ENCODE results near the gene TINCR.
"Not testable (repeated sequence)": the region's sequence is repeated elsewhere in the genome, so short reads cannot be mapped to it uniquely, and the experiment has no call there.

TINCR gene

GRCh38 chr19:5567360-5567969 lies at the start of gene TINCR:
Gene TINCR (minus strand): TSS chr19:5567953.
- DNase-seq = no peak
- intact Hi-C loops (cut with DNase I) = no loop called here

DNA sequence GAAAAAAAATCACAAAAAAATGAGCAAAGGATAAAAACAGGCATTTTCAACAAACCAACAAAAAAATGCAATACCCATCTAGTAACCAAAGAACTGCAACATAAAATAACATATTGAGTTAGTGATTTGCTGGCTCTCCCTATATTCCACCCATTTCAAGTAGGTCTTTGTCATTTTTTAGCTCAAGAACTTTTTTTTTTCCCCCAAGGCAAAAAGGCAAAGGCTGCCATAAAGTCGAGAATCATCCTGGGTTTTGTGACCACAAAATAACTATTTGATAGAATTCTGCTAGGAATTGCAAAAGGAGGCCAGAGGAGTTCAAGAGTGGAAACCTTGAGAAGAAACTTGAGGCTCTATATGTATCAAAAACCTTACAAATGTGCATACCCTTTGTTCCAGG lies 49.3 kb upstream of the TINCR start:
- DNase-seq = no peak
- intact Hi-C loops (cut with DNase I) = no loop called here

DNA sequence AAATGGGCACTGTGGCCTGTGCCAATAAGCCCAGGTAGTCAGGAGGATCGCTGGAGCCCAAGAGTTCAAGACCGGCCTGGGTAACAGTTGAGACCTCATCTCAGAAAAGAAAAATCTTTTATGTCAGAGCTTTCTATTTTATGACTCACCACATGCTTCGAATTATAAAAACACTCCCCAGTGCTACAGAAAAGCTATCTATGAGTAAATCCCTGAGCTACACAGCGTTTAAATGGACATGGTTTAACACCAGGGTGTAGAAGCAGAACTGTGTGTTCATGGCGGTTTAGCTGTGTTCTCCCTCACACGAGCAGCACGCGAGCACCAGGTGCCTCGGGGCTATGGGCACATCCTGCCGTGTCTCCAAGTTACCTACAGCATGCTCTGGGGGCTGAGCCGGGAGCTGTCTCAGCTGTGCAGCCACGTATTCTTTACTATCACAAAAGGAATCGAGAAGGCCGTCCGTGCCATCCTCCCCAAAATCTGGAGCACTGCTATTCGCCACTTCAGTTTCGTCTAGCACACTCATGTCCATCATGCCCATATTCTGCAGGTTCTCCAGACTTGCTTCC lies 48.1 kb upstream of the TINCR start:
- intact Hi-C loops (cut with DNase I) = no loop called here
- no peak for DNase-seq

DNA sequence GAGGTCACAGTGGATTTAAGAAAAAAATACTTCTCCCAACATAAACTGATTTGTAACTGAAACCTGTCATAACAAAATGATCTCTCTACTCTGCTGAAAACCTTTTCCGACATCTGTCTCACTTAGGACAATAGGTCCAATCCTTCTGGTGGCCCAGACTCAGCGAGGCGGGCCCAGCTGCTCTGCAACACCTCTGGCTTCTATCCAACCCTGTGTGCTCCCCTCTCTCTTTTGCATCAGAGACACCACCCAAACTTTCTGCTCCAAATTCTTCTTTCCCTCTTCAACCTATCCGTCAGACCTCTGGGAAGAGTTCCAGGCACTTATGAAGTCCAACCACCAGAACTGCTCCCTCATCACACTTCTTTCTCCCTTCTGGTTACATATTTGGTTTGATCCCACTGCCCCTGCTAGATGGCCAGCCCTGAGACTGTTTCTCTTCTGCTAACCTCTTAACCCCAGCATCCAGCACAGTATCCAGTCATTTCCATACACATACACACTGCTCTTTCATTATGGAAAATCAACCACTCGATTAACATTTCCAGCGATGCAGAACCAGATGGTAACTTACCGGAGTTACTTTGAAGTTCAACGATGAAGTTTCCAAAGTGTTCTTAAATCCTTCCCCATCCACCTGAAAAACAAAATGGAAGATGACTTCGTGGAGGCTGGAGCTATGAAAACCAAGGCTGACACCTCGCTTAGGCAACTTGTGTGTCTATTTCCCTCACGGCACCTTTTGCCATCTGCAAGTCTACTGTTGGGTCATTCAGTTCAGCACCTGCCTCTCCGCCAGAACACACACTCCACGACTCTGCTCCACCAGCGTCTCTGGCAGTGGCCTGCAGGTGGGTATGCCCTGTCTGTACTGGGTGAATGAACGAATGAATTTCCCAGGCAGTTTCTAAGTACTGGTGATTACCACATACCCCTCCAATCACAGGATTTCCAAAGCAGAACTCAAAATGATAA lies 45.4 kb upstream of the TINCR start:
- intact Hi-C loops (cut with DNase I) = no loop called here
- no peak for DNase-seq

- no peak for DNase-seq
- intact Hi-C loops (cut with DNase I) = no loop called here
These were observed 42.2 kb upstream of the TINCR start for GRCh38 chr19:5609881-5610448.

DNA sequence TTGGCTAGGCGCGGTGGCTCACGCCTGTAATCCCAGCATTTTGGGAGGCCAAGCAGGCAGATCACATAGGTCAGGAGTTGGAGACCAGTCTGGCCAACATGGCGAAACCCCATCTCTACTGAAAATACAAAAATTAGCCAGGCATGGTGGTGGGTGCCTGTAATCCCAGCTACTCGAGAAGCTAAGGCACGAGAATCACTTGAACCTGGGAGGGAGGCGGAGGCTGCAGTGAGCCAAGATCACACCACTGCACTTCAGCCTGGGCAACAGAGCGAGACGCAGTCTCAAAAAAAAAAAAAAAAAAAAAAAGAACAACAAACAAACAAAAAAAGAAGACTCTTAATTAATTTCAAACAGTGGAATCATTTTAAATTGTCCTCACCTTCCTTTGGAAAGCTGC lies 41.0 kb upstream of the TINCR start:
- DNase-seq; intact Hi-C loops (cut with DNase I): not testable (repeated sequence)

- intact Hi-C loops (cut with DNase I) = no loop called here
- DNase-seq = no peak
These were observed 40.5 kb upstream of the TINCR start for GRCh38 chr19:5608291-5608690.

- intact Hi-C loops (cut with DNase I) = no loop called here
These were observed 39.8 kb upstream of the TINCR start for GRCh38 chr19:5607318-5608275.

DNA sequence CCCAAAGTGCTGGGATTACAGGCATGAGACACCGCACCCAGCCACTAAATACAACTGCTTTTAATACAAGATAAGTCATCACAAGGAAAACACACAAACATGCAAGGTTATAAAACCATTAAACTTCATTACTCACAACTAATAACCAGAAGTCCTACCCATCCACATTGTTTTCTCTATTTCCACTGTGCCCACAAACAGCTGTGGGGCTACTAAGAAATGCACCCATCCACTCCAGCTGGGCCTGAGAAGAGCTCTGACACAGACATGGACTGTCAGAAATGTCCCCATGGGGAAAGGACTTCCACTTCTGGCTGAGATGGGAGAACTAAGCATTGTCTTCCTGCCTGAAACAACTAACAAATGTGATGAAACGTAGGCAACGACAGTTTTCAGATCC lies 37.6 kb upstream of the TINCR start:
- DNase-seq = no peak
- intact Hi-C loops (cut with DNase I) = no loop called here

More at GRCh38 chr19:5607318-5608275, 39.8 kb upstream of the TINCR start:
- no peak for DNase-seq

GRCh38 chr19:5603626-5604025 lies 35.9 kb upstream of the TINCR start:
- no peak for DNase-seq
- intact Hi-C loops (cut with DNase I) = no loop called here

- DNase-seq = no peak
- intact Hi-C loops (cut with DNase I) = no loop called here
These were observed 33.0 kb upstream of the TINCR start for GRCh38 chr19:5600797-5601196.

GRCh38 chr19:5595745-5596144 lies 28.0 kb upstream of the TINCR start:
- DNase-seq = peak in 1 of 42 donors; percentile 22
- intact Hi-C loops (cut with DNase I) = no loop called here

- intact Hi-C loops (cut with DNase I) = no loop called here
- no peak for DNase-seq
These were observed 27.4 kb upstream of the TINCR start for GRCh38 chr19:5595129-5595528.

GRCh38 chr19:5594521-5594950 lies 26.8 kb upstream of the TINCR start:
- intact Hi-C loops (cut with DNase I) = no loop called here

DNA sequence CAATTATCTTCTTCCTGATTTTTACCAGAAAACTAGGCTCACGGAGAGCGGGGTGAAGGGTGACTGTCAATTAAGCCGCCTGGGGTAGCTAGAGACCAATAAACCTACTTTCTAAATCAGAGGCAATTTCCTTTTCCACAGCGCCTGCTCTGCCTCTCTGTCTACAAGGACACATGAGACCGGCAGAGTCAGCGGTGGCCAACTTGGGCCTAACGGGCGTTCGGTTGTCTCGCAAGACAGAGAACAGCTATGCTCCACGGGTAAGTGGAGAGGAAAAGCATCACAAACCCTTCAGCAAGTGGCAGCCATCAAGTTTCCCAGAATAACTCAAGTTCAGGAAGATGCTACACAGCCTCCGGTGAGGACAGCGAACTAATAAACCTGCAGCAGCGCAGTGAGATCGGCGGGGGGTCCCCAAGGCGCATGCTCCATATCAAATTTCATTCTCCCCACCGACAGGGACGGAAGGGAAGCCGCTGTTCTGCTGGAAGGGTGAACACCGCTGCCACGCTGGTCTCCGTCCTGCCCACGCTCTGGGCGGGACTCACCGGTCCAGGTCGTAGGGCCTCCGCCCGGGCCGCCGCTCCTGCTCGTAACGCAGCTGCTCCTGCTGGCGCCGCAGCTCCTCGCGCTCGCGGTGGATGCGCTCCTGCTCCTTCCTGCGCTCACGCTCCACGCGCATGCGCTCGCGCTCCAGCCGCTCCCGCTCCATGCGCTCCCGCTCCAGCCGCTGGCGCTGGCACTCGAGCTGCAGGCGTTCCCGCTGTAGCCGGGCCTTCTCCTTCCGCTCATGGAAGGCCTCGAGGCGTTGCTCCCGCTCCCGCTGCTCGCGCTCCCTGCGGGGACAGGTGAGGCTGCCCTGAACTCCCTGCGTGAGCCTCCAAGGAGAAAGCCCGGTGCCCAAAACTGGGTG lies 25.8 kb upstream of the TINCR start:
- intact Hi-C loops (cut with DNase I) = no loop called here

More at GRCh38 chr19:5594521-5594950, 26.8 kb upstream of the TINCR start:
- DNase-seq = no peak

GRCh38 chr19:5592531-5593342 lies 25.0 kb upstream of the TINCR start:
- DNase-seq = no peak
- intact Hi-C loops (cut with DNase I) = no loop called here

More for the DNA sequence above, 25.8 kb upstream of the TINCR start:
- DNase-seq = peak in 1 of 42 donors; percentile 35

GRCh38 chr19:5591476-5591875 lies 23.7 kb upstream of the TINCR start:
- intact Hi-C loops (cut with DNase I) = no loop called here
- no peak for DNase-seq
